ENCODE data around the gene NDUFS6.

DNA sequence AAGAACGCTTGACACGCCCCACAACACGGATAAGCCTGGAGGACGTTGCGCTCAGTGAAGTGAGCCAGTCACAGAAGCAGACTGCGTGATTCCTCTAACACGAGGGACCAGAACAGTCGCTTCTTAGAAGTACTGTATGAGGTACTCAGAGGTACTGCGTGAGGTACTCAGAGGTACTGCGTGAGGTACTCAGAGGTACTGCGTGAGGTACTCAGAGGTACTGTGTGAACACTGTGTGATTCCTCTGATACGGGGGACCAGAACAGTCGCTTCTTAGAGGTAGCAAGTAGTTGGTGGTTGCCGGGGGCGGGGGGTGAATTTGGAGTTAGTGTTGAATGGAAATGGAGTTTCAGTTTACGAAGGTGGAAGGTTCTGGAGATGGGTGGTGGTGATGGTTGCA lies 5.8 kb downstream of the NDUFS6 start:
- TF ChIP-seq POLR2A (IDR thresholded peaks at IDR 0.05), result no peak
- no peak for TF ChIP-seq CTCF (IDR thresholded peaks at IDR 0.05)

Data from lower leg skin (tissue), 3 donors.